GM23248 (cell line): ENCODE data around the gene LRP5. TPM values are rescaled to one million over a fixed set of nuclear protein-coding genes. Genes with fewer than 3 reads are reported as not detected.

ENCODE experiments used
- DNase-seq: peaks from one replicate; pipeline ENCODE4 v3.0.0-alpha.2; 2015
- H2AFZ ChIP-seq: fragments of 200-600 bp; sonication (generic); 2 replicates; pipeline ENCODE4 v1.6.1; 2016; ENCODE audit warnings: antibody characterized with exemption
- H3F3A ChIP-seq: fragments of 200-600 bp; sonication (generic); 2 replicates; pipeline ENCODE4 v1.6.1; 2016; ENCODE audit warnings: mild to moderate bottlenecking, antibody characterized with exemption, mixed run types; ENCODE audit not compliant: insufficient read depth
- H3K27ac ChIP-seq: fragments of 200-600 bp; sonication (generic); 2 replicates; pipeline ENCODE4 v1.5.1; 2016; ENCODE audit warnings: mild to moderate bottlenecking
- H3K27me3 ChIP-seq: fragments of 200-600 bp; sonication (generic); replicated peaks from 2 replicates; pipeline ENCODE4 v1.6.1; 2016; ENCODE audit warnings: mild to moderate bottlenecking; ENCODE audit not compliant: insufficient read depth
- H3K36me3 ChIP-seq: fragments of 200-600 bp; sonication (generic); 2 replicates; pipeline ENCODE4 v1.6.1; 2016; ENCODE audit warnings: low read depth, mild to moderate bottlenecking
- H3K4me1 ChIP-seq: fragments of 200-600 bp; sonication (generic); 2 replicates; pipeline ENCODE4 v1.6.1; 2016; ENCODE audit warnings: mild to moderate bottlenecking; ENCODE audit not compliant: insufficient read depth
- H3K4me2 ChIP-seq: fragments of 200-600 bp; sonication (generic); one replicate; pipeline ENCODE4 v1.6.1; 2016; ENCODE audit warnings: mild to moderate bottlenecking; ENCODE audit not compliant: unreplicated experiment
- H3K4me3 ChIP-seq: fragments of 200-600 bp; sonication (generic); 2 replicates; pipeline ENCODE4 v1.5.1; 2016; ENCODE audit warnings: mild to moderate bottlenecking
- H3K79me2 ChIP-seq: fragments of 200-600 bp; sonication (generic); 2 replicates; pipeline ENCODE4 v1.6.1; 2016; ENCODE audit warnings: mild to moderate bottlenecking; ENCODE audit not compliant: insufficient read depth
- H3K9ac ChIP-seq: fragments of 200-600 bp; sonication (generic); 2 replicates; pipeline ENCODE4 v1.6.1; 2016; ENCODE audit warnings: mild to moderate bottlenecking
- H3K9me2 ChIP-seq: fragments of 200-600 bp; sonication (generic); 2 replicates; pipeline ENCODE4 v1.6.1; 2016; ENCODE audit warnings: mixed run types, mild to moderate bottlenecking, moderate library complexity; ENCODE audit not compliant: insufficient read depth
- H3K9me3 ChIP-seq: fragments of 200-600 bp; sonication (generic); one replicate; pipeline ENCODE4 v1.6.1; 2017; ENCODE audit warnings: low read depth
- H4K20me1 ChIP-seq: fragments of 200-600 bp; sonication (generic); 2 replicates; pipeline ENCODE4 v1.6.0; 2016; ENCODE audit not compliant: insufficient read depth
- EZH2 ChIP-seq: fragments of 200-600 bp; sonication (generic); IDR thresholded peaks from 2 replicates; pipeline ENCODE4 v1.6.1; 2018; ENCODE audit warnings: antibody characterized with exemption, mild to moderate bottlenecking; ENCODE audit not compliant: insufficient read depth, poor library complexity, severe bottlenecking
- EZH2phosphoT487 ChIP-seq: fragments of 200-600 bp; sonication (generic); IDR thresholded peaks from 2 replicates; pipeline ENCODE4 v1.6.1; 2018; ENCODE audit warnings: antibody characterized with exemption, moderate library complexity, mild to moderate bottlenecking, low read depth; ENCODE audit not compliant: insufficient read depth
- WGBS, 2 experiments: methylation state at CpG; one replicate each; pipeline ENCODE4 v1.1.6; 2015 to 2017; ENCODE audit warnings: low lambda C conversion rate in 2 of 2, low coverage in 1 of 2; ENCODE audit errors: missing lambda C conversion rate in 2 of 2; 5-methylcytosine and 5-hydroxymethylcytosine counted together
- in situ Hi-C: fragments of 300-500 bp; cut with MboI; formaldehyde crosslinking; loops from 2 replicates; pipeline ENCODE4 v1.15.0; 2020
- polyA plus RNA-seq: library from polyadenylated mRNA; unstranded; fragments of >200 nt; fragmentation: Nextera tagmentation; extraction: Ambion mirVana; gene quantifications from 2 replicates; pipeline ENCODE4 v1.2.1, GENCODE V29; 2016
- total RNA-seq: library from RNA; depleted of rRNA; stranded (reverse); fragments of >200 nt; shearing (Covaris generic); gene quantifications from 2 replicates; pipeline ENCODE4 v1.2.3, GENCODE V29; 2014

The LRP5 gene
- total and polyA plus RNA-seq, 2 experiments from 2014 or later, result 3.0 TPM

- H3K9me2 ChIP-seq, result no peaks in the 10 kb centered on the region
- no peak for TF ChIP-seq EZH2
- no peak for TF ChIP-seq EZH2phosphoT487
- peak; percentile 32 for DNase-seq
- peaks cover 15% of the 10 kb centered on the region for H3K4me1 ChIP-seq
- no peaks in the 10 kb centered on the region for H3K79me2 ChIP-seq
- WGBS, 2 experiments, result 59 to 60% methylated on average over 22 of the region's 23 CpGs
- no peak overlapping the region for H3K4me2 ChIP-seq
- H3K9ac ChIP-seq, result no peak overlapping the region
- H3K27me3 ChIP-seq, result no peaks in the 10 kb centered on the region
- no peak overlapping the region for H3K27ac ChIP-seq
- in situ Hi-C loops, result no loop called here
- H3K9me3 ChIP-seq, result no peaks in the 10 kb centered on the region
- no peak overlapping the region for H2AFZ ChIP-seq
- no peaks in the 10 kb centered on the region for H4K20me1 ChIP-seq
- H3F3A ChIP-seq, result no peaks in the 10 kb centered on the region
- H3K36me3 ChIP-seq, result no peaks in the 10 kb centered on the region
- H3K4me3 ChIP-seq, result no peak overlapping the region
These were observed 58.1 kb downstream of the LRP5 start for GRCh38 chr11:68370211-68371111.

DNA sequence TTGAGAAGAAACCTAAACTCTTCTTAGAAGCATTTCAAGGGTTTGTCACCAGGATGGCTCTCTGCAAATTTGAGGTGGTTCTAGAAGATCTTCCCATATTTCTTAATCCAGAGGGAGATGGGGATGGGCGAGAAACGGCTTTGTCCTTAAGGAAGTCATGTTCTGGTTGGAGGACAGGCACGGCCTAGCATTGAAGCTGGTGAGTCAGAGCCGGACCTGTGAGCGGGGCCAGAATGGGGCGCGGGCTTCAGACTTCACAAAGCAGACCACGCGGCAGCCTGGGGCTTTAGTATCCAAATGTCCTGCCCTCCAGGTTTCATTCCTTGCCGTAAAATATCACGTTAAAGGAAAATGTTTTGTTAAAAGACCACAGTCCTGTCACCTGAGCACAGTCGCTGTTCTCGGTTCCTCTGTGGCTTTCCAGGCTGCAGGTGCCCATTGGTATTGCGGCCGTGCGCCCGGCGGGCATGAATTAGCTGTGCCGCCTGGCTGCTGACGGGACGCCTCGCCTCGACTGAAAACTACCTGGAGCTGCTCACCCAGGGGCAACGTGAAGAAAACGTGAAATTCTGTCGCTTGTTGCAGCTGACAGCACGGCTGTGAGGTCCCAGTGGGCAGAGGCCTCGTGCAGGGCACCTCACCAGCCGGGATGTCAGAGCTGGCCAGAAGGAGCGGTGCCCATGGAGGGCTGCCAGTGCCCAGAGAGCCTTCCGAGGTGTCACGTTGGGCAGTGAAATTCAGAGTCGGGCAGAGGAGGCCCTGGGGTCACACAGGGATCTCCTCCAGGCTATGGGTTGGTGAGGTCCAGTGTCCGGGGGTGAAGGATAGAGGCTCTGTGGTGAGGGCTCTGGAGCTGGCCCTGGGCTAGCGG lies 59.0 kb downstream of the LRP5 start:
- Histone ChIP-seq H2AFZ (no peak overlapping the region), H3K36me3 (no peaks in the 10 kb centered on the region), H3K27me3 (no peaks in the 10 kb centered on the region), H3K9me3 (no peaks in the 10 kb centered on the region), H3K27ac (no peak overlapping the region), H3K4me2 (no peak overlapping the region), H3K4me3 (no peak overlapping the region), H4K20me1 (no peaks in the 10 kb centered on the region), H3K4me1 (peaks cover 15% of the 10 kb centered on the region), H3K79me2 (no peaks in the 10 kb centered on the region), H3K9ac (no peak overlapping the region), H3K9me2 (no peaks in the 10 kb centered on the region), H3F3A (no peaks in the 10 kb centered on the region)
- peak; percentile 21 for DNase-seq
- in situ Hi-C loops, result no loop called here
- 89 to 91% methylated on average over 35 of the region's 35 CpGs for WGBS, 2 experiments
- TF ChIP-seq EZH2 (no peak), EZH2phosphoT487 (no peak)

DNA sequence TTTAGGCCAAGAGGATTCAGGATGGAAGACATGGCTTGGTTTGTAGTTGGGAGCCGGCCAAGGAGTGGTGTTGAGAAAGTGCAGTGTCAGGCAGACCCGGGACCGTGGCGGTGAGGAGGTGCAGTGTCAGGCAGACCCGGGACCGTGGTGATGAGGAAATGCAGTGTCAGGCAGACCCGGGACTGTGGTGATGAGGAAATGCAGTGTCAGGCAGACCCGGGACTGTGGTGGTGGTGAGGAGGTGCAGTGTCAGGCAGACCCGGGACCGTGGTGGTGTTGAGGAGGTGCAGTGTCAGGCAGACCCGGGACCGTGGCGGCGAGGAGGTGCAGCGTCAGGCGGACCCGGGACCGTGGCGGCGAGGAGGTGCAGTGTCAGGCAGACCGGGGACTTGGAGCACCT lies 59.7 kb downstream of the LRP5 start:
- H3K4me3 ChIP-seq, result no peak overlapping the region
- WGBS, 2 experiments, result 90 to 93% methylated on average over 17 to 21 of the region's 21 CpGs
- no peak overlapping the region for H2AFZ ChIP-seq
- no peak overlapping the region for H3K4me2 ChIP-seq
- peaks cover 15% of the 10 kb centered on the region for H3K4me1 ChIP-seq
- H3K9me3 ChIP-seq, result no peaks in the 10 kb centered on the region
- no peaks in the 10 kb centered on the region for H3K36me3 ChIP-seq
- in situ Hi-C loops, result no loop called here
- no peak for DNase-seq
- no peaks in the 10 kb centered on the region for H3K79me2 ChIP-seq
- no peak overlapping the region for H3K9ac ChIP-seq
- H3K9me2 ChIP-seq, result no peaks in the 10 kb centered on the region
- H3F3A ChIP-seq, result no peaks in the 10 kb centered on the region
- no peak for TF ChIP-seq EZH2
- TF ChIP-seq EZH2phosphoT487, result no peak
- no peak overlapping the region for H3K27ac ChIP-seq
- H4K20me1 ChIP-seq, result no peaks in the 10 kb centered on the region
- no peaks in the 10 kb centered on the region for H3K27me3 ChIP-seq

GRCh38 chr11:68372625-68373024 lies 60.2 kb downstream of the LRP5 start:
- no peaks in the 10 kb centered on the region for H3K79me2 ChIP-seq
- no peak for DNase-seq
- in situ Hi-C loops, result no loop called here
- no peak overlapping the region for H3K27ac ChIP-seq
- no peaks in the 10 kb centered on the region for H3K9me3 ChIP-seq
- no peaks in the 10 kb centered on the region for H3K9me2 ChIP-seq
- H3K27me3 ChIP-seq, result no peaks in the 10 kb centered on the region
- H3K4me3 ChIP-seq, result no peak overlapping the region
- H3K36me3 ChIP-seq, result no peaks in the 10 kb centered on the region
- no peaks in the 10 kb centered on the region for H4K20me1 ChIP-seq
- peaks cover 15% of the 10 kb centered on the region for H3K4me1 ChIP-seq
- H3F3A ChIP-seq, result no peaks in the 10 kb centered on the region
- no peak overlapping the region for H2AFZ ChIP-seq
- H3K9ac ChIP-seq, result no peak overlapping the region
- WGBS, 2 experiments, result 97 to 100% methylated on average over 7 to 15 of the region's 15 CpGs
- TF ChIP-seq EZH2phosphoT487 (no peak), EZH2 (no peak)
- no peak overlapping the region for H3K4me2 ChIP-seq
